IMR-90 (cell line): Measurements from ENCODE around the gene ZSCAN5A. TPM values are rescaled to one million over a fixed set of nuclear protein-coding genes. Genes with fewer than 3 reads are reported as not detected.

Source experiments
- ATAC-seq: fragments of 200-7000 bp; cut with Tn5 transposase; 2 replicates; pipeline ENCODE4 v1.9.1; 2020; ENCODE audit warnings: low read depth, mild to moderate bottlenecking, moderate library complexity
- BruUV-seq: library from RNA; stranded (reverse); fragments of 400-500 nt; replicated peaks from 2 replicates; lab custom pipeline; 2021; lab: Mats Ljungman, UMichigan
- CTCF ChIA-PET: fragments of 300-600 bp; formaldehyde crosslinking; extraction: SDS; loops from one replicate; lab custom pipeline; 2021; ENCODE audit warnings: antibody characterized with exemption; lab: Yijun Ruan, JAX
- POLR2A ChIA-PET: fragments of 300-600 bp; sonication (Branson Sonifier 250); formaldehyde crosslinking; loops from one replicate; lab custom pipeline; 2022; ENCODE audit warnings: antibody characterized with exemption; ENCODE audit not compliant: unreplicated experiment; lab: Charles Lee
- DNase-seq: peaks from one replicate; pipeline ENCODE4 v3.0.0; 2013
- H2AFZ ChIP-seq: replicated peaks from 2 replicates; pipeline ENCODE3; 2013; ENCODE audit warnings: low read length, mild to moderate bottlenecking; ENCODE audit not compliant: poor library complexity
- H2AK5ac ChIP-seq: 2 replicates; pipeline ENCODE4 v1.6.1; 2013; ENCODE audit warnings: low read depth, low read length, inconsistent platforms
- H2AK9ac ChIP-seq: replicated peaks from 2 replicates; pipeline ENCODE3; 2013; ENCODE audit warnings: mild to moderate bottlenecking, low read depth, low read length, moderate library complexity; ENCODE audit not compliant: poor library complexity
- H2BK120ac ChIP-seq: 2 replicates; pipeline ENCODE4 v1.6.1; 2013; ENCODE audit warnings: low read depth, low read length, inconsistent platforms
- H2BK15ac ChIP-seq: 3 replicates; pipeline ENCODE4 v1.6.1; 2013; ENCODE audit warnings: low read depth, low read length, inconsistent platforms
- H2BK20ac ChIP-seq: 2 replicates; pipeline ENCODE4 v1.6.1; 2013; ENCODE audit warnings: low read depth, mild to moderate bottlenecking, inconsistent platforms, low read length, moderate library complexity
- H2BK5ac ChIP-seq: 2 replicates; pipeline ENCODE4 v1.6.1; 2013; ENCODE audit warnings: mild to moderate bottlenecking, low read depth, low read length, inconsistent platforms; ENCODE audit not compliant: poor library complexity, severe bottlenecking
- H3K14ac ChIP-seq: replicated peaks from 2 replicates; pipeline ENCODE4 v1.6.1; 2013; ENCODE audit warnings: low read depth, low read length, inconsistent platforms
- H3K18ac ChIP-seq: 2 replicates; pipeline ENCODE4 v1.6.1; 2013; ENCODE audit warnings: low read depth, low read length, control low read depth
- H3K23ac ChIP-seq: 2 replicates; pipeline ENCODE4 v1.6.1; 2013; ENCODE audit warnings: low read depth, low read length, inconsistent platforms
- H3K27ac ChIP-seq: 2 replicates; pipeline ENCODE4 v1.5.1; 2013; ENCODE audit warnings: mild to moderate bottlenecking, control low read depth, low read length; ENCODE audit not compliant: insufficient read depth
- H3K27me3 ChIP-seq: 2 replicates; pipeline ENCODE4 v1.6.1; 2013; ENCODE audit warnings: low read length; ENCODE audit not compliant: control insufficient read depth, insufficient read depth
- H3K36me3 ChIP-seq: 2 replicates; pipeline ENCODE4 v1.6.1; 2013; ENCODE audit warnings: low read length, mixed read lengths; ENCODE audit not compliant: control insufficient read depth, insufficient read depth
- H3K4ac ChIP-seq: 2 replicates; pipeline ENCODE4 v1.6.1; 2013; ENCODE audit warnings: low read depth, low read length, inconsistent platforms
- H3K4me1 ChIP-seq: 2 replicates; pipeline ENCODE4 v1.6.1; 2013; ENCODE audit warnings: low read length, mixed read lengths; ENCODE audit not compliant: control insufficient read depth, insufficient read depth
- H3K4me2 ChIP-seq: 2 replicates; pipeline ENCODE4 v1.6.1; 2013; ENCODE audit warnings: low read depth, mild to moderate bottlenecking, control low read depth, low read length, moderate library complexity
- H3K4me3 ChIP-seq: 2 replicates; pipeline ENCODE4 v1.5.1; 2013; ENCODE audit warnings: low read depth, mild to moderate bottlenecking, control low read depth, low read length, moderate library complexity; ENCODE audit not compliant: insufficient read depth
- H3K56ac ChIP-seq: 2 replicates; pipeline ENCODE4 v1.6.1; 2013; ENCODE audit warnings: low read length, inconsistent platforms; ENCODE audit not compliant: insufficient read depth; ENCODE audit errors: extremely low read depth
- H3K79me1 ChIP-seq, 2 experiments: 2 replicates each; pipeline ENCODE4 v1.6.1; 2013; ENCODE audit warnings: low read length in 2 of 2, inconsistent platforms in 1 of 2, low read depth in 1 of 2
- H3K9ac ChIP-seq: 2 replicates; pipeline ENCODE4 v1.6.1; 2013; ENCODE audit warnings: low read depth, low read length, control low read depth
- H3K9me1 ChIP-seq: 2 replicates; pipeline ENCODE4 v1.6.1; 2013; ENCODE audit warnings: low read length, inconsistent platforms; ENCODE audit not compliant: insufficient read depth
- H3K9me3 ChIP-seq: 2 replicates; pipeline ENCODE4 v1.6.1; 2013; ENCODE audit warnings: low read length; ENCODE audit not compliant: control insufficient read depth, insufficient read depth
- H4K20me1 ChIP-seq: 2 replicates; pipeline ENCODE4 v1.6.1; 2013; ENCODE audit warnings: low read length, inconsistent platforms; ENCODE audit not compliant: insufficient read depth
- H4K5ac ChIP-seq: 2 replicates; pipeline ENCODE4 v1.6.1; 2013; ENCODE audit warnings: mild to moderate bottlenecking, low read depth, low read length, control low read depth
- H4K8ac ChIP-seq, 2 experiments: 2 replicates each; pipeline ENCODE4 v1.6.1; 2013; ENCODE audit warnings: low read depth in 2 of 2, low read length in 2 of 2, control low read depth in 1 of 2, inconsistent platforms in 1 of 2
- H4K91ac ChIP-seq: 2 replicates; pipeline ENCODE4 v1.6.1; 2013; ENCODE audit warnings: low read depth, low read length, inconsistent platforms; ENCODE audit not compliant: insufficient read depth
- RAD21 ChIP-seq: IDR thresholded peaks from 2 replicates; pipeline ENCODE4 v1.6.1; 2012; ENCODE audit warnings: low read length, improper control_type of control experiment
- WGBS, 2 experiments: methylation state at CpG; one replicate each; pipeline versions ENCODE4 v1.1.5 to v1.1.7; 2013; ENCODE audit warnings: missing lambda C conversion rate in 2 of 2; ENCODE audit not compliant: insufficient read length in 1 of 2; ENCODE audit errors: extremely low coverage in 2 of 2; 5-methylcytosine and 5-hydroxymethylcytosine counted together
- dilution Hi-C: fragments of 300-500 bp; cut with HindIII; formaldehyde crosslinking; loops from one replicate; pipeline ENCODE4 v1.14.3; 2018; ENCODE audit warnings: low sequenced_read_pairs; ENCODE audit not compliant: unreplicated experiment
- in situ Hi-C: fragments of 300-500 bp; cut with MboI; formaldehyde crosslinking; loops from 3 replicates; pipeline ENCODE4 v1.14.3; 2019; ENCODE audit warnings: low sequenced_read_pairs, inconsistent platforms, mixed read lengths
- intact Hi-C: fragments of 100-400 bp; cut with micrococcal nuclease; formaldehyde crosslinking; loops from 2 replicates; pipeline ENCODE4 v1.10.0; 2022
- polyA plus RNA-seq, 3 experiments: library from polyadenylated mRNA; depleted of rRNA; stranded (reverse); fragments of >200 nt; gene quantifications; 2 replicates each; pipeline ENCODE4 v1.2.3, GENCODE V29; 2012; ENCODE audit warnings: low replicate concordance in 1 of 3
- total RNA-seq: library from RNA; depleted of rRNA; stranded (reverse); fragments of >200 nt; gene quantifications from 2 replicates; pipeline ENCODE4 v1.2.3, GENCODE V29; 2012

Gene ZSCAN5A
- total and polyA plus RNA-seq, 2 of the 4 experiments (the other 2 are of a cell fraction), result 4.3 to 5.0 TPM

- Histone ChIP-seq H2BK120ac (no peak overlapping the region), H3K4me1 (no peaks in the 10 kb centered on the region), H3K36me3 (no peaks in the 10 kb centered on the region), H2BK20ac (no peak overlapping the region), H2AFZ (no peak overlapping the region), H3K14ac (no peak overlapping the region), H3K27ac (no peak overlapping the region), H3K4ac (no peak overlapping the region), H2AK9ac (no peak overlapping the region), H3K9me1 (no peaks in the 10 kb centered on the region), H3K4me3 (no peak overlapping the region), H4K8ac (no peak overlapping the region), H3K23ac (no peak overlapping the region), H4K91ac (no peak overlapping the region), H3K27me3 (no peaks in the 10 kb centered on the region), H3K9me3 (peaks cover 5% of the 10 kb centered on the region; the same call in 1 of the 2 replicates), H3K79me1 (no peaks in the 10 kb centered on the region), H3K56ac (no peak overlapping the region), H2BK15ac (no peak overlapping the region), H4K20me1 (no peaks in the 10 kb centered on the region), H4K5ac (no peak overlapping the region), H3K9ac (no peak overlapping the region), H2BK5ac (no peak overlapping the region), H3K4me2 (no peak overlapping the region), H2AK5ac (no peak overlapping the region), H3K18ac (no peak overlapping the region)
- ChIA-PET POLR2A (no interaction called here), CTCF (no interaction called here)
- no TSS peak for BruUV-seq
- DNase-seq (no peak), ATAC-seq (no peak)
- 75% methylated on average over 2 of the region's 14 CpGs; no CpG with 5 or more reads in 1 of the 2 experiments for WGBS, 2 experiments
- dilution Hi-C loops (no loop called here), in situ Hi-C loops (no loop called here), intact Hi-C loops (no loop called here)
- TF ChIP-seq RAD21, result no peak
Measured at GRCh38 chr19:56221851-56222250, 92.8 kb downstream of the ZSCAN5A start.
